Mesothelial cell of epicardium (in vitro differentiated cells): Measurements from ENCODE around the gene TIAL1. TPM values are rescaled to one million over a fixed set of nuclear protein-coding genes. Genes with fewer than 3 reads are reported as not detected.
"Not testable (repeated sequence)": the region's sequence is repeated elsewhere in the genome, so short reads cannot be mapped to it uniquely, and the experiment has no call there.

Source experiments
- DNase-seq, 2 experiments: peaks; one replicate each; pipeline ENCODE4 v3.0.0; 2021; ENCODE audit warnings: low spot score in 2 of 2; ENCODE audit not compliant: unreplicated experiment in 2 of 2
- H3K27ac Mint-ChIP-seq: 2 replicates; pipeline ENCODE4 v1.8.0; 2021; ENCODE audit warnings: mixed read lengths
- H3K27me3 Mint-ChIP-seq: 2 replicates; pipeline ENCODE4 v1.8.0; 2021; ENCODE audit warnings: low read depth, mixed read lengths
- H3K36me3 Mint-ChIP-seq: 2 replicates; pipeline ENCODE4 v1.8.0; 2021; ENCODE audit warnings: mixed read lengths
- H3K4me1 Mint-ChIP-seq: 2 replicates; pipeline ENCODE4 v1.8.0; 2021; ENCODE audit warnings: mixed read lengths
- H3K4me3 Mint-ChIP-seq: 2 replicates; pipeline ENCODE4 v1.8.0; 2021; ENCODE audit warnings: mild to moderate bottlenecking, moderate library complexity, mixed read lengths
- H3K9me3 Mint-ChIP-seq: 2 replicates; pipeline ENCODE4 v1.8.0; 2021; ENCODE audit warnings: mixed read lengths
- total RNA-seq: library from RNA; stranded (reverse); gene quantifications from 3 replicates; pipeline ENCODE4 v1.2.1, GENCODE V29; 2021
- TF ChIP-seq, protein P1 (sequence below): fragments of 200-600 bp; sonication (generic); IDR thresholded peaks from one replicate; pipeline ENCODE4 v1.5.0; 2021; ENCODE audit warnings: antibody characterized with exemption; ENCODE audit not compliant: unreplicated experiment

The TIAL1 gene
- total RNA-seq, 1 donor from 2014 or later, result 192 TPM

- Mint-ChIP-seq H3K4me3 (no peak overlapping the region), H3K4me1 (no peaks in the 10 kb centered on the region), H3K36me3 (no peaks in the 10 kb centered on the region), H3K9me3 (no peaks in the 10 kb centered on the region), H3K27me3 (no peaks in the 10 kb centered on the region), H3K27ac (no peak overlapping the region)
- TF ChIP-seq, protein P1, sequence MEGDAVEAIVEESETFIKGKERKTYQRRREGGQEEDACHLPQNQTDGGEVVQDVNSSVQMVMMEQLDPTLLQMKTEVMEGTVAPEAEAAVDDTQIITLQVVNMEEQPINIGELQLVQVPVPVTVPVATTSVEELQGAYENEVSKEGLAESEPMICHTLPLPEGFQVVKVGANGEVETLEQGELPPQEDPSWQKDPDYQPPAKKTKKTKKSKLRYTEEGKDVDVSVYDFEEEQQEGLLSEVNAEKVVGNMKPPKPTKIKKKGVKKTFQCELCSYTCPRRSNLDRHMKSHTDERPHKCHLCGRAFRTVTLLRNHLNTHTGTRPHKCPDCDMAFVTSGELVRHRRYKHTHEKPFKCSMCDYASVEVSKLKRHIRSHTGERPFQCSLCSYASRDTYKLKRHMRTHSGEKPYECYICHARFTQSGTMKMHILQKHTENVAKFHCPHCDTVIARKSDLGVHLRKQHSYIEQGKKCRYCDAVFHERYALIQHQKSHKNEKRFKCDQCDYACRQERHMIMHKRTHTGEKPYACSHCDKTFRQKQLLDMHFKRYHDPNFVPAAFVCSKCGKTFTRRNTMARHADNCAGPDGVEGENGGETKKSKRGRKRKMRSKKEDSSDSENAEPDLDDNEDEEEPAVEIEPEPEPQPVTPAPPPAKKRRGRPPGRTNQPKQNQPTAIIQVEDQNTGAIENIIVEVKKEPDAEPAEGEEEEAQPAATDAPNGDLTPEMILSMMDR, result no peak
- no peak for DNase-seq
Observed at GRCh38 chr10:119620241-119621077, 23.7 kb upstream of the TIAL1 start.

GRCh38 chr10:119619811-119620210, 23.0 kb upstream of the TIAL1 start:
- H3K27me3 Mint-ChIP-seq, DNase-seq, H3K4me3 Mint-ChIP-seq, H3K36me3 Mint-ChIP-seq, H3K27ac Mint-ChIP-seq, H3K9me3 Mint-ChIP-seq, H3K4me1 Mint-ChIP-seq: not testable (repeated sequence)

GRCh38 chr10:119619215-119619614, 22.5 kb upstream of the TIAL1 start:
- TF ChIP-seq, protein P1, result no peak
- Mint-ChIP-seq H3K36me3 (no peaks in the 10 kb centered on the region), H3K27ac (no peak overlapping the region), H3K9me3 (no peaks in the 10 kb centered on the region), H3K27me3 (no peaks in the 10 kb centered on the region), H3K4me1 (no peaks in the 10 kb centered on the region), H3K4me3 (no peak overlapping the region)
- no peak for DNase-seq

GRCh38 chr10:119616882-119617570, 20.3 kb upstream of the TIAL1 start:
- Mint-ChIP-seq H3K4me1 (no peaks in the 10 kb centered on the region), H3K27me3 (no peaks in the 10 kb centered on the region), H3K4me3 (no peak overlapping the region), H3K9me3 (no peaks in the 10 kb centered on the region), H3K36me3 (no peaks in the 10 kb centered on the region), H3K27ac (no peak overlapping the region)
- TF ChIP-seq, protein P1, result no peak
- DNase-seq, result no peak

DNA sequence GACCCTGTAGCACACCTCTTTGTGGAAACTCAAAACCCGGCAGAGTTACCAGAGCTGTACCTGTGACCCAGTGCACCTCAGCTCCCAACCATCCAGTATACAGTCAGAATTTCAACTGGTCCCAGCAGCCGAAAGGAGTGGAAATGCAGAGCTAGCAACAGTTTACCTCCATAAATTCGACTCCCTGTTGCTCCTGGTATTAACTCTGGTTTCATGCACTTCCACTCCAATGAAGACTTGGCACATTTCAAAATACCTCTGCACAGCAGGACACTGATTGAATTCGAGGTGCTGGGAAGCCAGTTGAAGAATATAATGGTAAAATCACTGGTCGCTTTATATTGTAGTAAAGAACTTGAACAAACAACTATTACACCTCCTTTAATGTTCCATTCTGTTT, 17.9 kb upstream of the TIAL1 start:
- Mint-ChIP-seq H3K4me1 (no peaks in the 10 kb centered on the region), H3K27ac (no peak overlapping the region), H3K4me3 (no peak overlapping the region), H3K9me3 (peaks cover 8% of the 10 kb centered on the region), H3K36me3 (no peaks in the 10 kb centered on the region), H3K27me3 (no peaks in the 10 kb centered on the region)
- no peak for DNase-seq
- TF ChIP-seq, protein P1, result no peak

DNA sequence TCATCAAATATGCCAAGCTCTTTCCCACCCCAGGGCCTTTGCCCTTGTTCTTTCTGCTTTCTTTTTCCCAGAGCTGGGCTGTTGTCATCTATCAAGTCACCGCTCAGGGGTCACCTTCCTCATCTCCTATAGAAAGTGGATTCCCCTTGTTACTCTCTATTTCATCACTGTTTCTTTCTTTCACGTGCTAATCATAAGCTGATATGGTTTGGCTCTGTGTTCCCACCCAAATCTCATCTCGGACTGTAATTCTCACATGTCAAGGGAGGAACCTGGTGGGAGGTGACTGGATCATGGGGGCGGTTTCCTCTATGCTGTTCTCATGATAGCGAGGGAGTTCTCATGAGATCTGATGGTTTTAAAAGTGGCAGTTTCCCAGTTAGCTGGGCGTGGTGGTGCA, 17.0 kb upstream of the TIAL1 start:
- no peaks in the 10 kb centered on the region for H3K27me3 Mint-ChIP-seq

More for the DNA sequence above, 17.0 kb upstream of the TIAL1 start:
- no peak for DNase-seq
- Mint-ChIP-seq H3K27ac (no peak overlapping the region), H3K36me3 (no peaks in the 10 kb centered on the region), H3K4me3 (no peak overlapping the region), H3K9me3 (peaks cover 8% of the 10 kb centered on the region), H3K4me1 (no peaks in the 10 kb centered on the region)
- TF ChIP-seq, protein P1, result no peak
